Epidermal melanocyte (primary cell): ENCODE measurements around the gene FANCD2.
"Not testable (repeated sequence)": the region's sequence is repeated elsewhere in the genome, so short reads cannot be mapped to it uniquely, and the experiment has no call there.

Experiments
- DNase-seq: peaks from one replicate; pipeline ENCODE4 v3.0.0; 2011; ENCODE audit warnings: low spot score; ENCODE audit not compliant: insufficient read length

Gene FANCD2

DNA sequence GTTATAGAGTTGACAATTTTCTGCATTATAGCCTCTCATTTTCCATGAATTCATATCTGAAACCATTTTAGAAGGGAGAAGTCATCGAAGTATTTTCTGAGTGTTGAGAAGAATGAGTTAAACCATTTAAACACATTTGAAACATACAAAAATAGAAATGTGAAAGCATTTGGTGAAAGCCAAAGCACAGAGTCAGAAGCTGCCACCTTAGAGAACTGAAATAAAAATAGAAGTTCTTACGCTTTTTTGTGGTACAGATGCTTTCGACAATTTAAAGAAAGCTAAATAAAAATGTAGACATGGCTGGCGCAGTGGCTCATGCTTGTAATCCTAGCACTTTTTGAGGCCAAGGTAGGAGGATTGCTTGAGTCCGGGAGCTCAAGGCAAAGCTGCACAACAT, 72.8 kb downstream of the FANCD2 start:
- DNase-seq, result no peak

DNA sequence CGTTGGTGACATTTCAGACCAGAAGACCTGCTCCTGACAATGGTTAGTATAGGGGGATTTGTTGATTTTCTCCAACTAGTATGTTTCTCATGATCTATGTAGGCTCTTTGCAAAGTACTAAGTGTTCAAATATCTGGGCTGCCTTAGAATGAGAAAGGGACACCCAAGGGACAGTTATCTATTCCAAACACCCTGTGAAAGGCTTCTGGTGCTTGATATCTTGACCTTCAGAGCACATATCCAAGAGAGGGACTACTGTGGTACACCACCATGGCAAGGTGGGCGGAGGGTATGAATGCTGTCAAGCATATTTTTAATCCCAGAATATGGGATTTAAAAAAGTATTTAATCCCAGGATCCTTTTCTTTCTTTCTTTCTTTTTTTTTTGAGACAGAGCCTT, 80.7 kb downstream of the FANCD2 start:
- DNase-seq, result no peak

DNA sequence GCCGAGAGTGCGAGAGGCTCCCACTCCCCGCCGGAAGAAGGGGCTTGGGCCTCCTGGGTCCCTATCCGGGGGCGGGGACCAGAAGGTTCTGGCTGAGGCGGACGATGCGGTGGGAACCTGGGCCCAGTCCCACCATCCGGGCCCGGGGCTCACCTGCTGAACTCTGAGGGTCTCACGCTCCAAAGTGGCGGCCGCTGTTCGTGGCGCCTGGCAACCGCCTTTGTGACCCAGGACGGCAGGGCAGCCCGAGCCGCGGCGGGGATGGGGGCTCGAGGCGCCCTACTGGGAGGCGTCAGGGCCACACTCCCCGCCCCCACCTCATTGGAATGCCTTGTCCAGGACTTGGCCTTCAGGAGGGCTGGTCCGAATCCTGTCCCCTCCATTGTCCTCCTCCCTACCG, 81.9 kb downstream of the FANCD2 start, which contains the start of gene FANCD2OS:
Gene FANCD2OS, minus strand, starts transcription at position 165 of the 400 bp plus-strand sequence. CDS start 3,481 bp downstream, outside the sequence.
- DNase-seq, result no peak

DNA sequence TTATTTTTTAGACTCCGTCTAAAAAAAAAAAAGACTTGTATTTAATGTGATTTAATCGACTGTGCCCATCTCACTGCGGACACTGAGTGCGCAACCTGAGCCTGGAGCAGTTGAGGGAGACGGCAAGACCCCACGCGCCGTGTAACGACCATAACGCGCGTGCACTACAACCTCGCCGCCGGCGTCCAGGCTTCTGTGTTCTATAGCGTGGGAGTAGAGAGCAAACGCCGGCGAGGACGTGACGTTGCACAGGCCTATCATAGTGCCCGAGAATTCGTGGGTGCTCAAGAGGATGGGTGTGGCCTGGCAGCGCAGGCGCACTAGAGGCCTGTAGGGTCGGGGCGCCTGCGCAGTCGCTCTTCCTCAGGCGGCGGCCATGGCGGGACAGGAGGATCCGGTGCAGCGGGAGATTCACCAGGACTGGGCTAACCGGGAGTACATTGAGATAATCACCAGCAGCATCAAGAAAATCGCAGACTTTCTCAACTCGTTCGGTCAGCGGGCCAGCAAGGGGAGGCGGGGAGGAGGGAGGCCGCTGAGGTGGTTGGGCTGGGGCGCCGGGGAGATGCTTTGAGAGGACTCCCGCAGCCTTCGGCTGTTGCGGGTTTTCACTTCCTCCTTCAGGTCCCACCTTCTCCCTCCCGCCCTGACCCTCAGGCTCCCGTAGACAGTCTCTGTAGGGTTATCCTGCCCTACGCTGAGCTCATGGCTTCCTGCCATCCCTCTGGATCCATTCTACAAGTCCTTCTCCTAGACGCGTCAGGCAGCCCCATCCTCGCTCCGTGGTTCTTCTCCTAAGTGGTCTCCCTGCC, 89.3 kb downstream of the FANCD2 start, which contains the start of gene BRK1:
Gene BRK1, plus strand, starts transcription at position 350 of the 812 bp plus-strand sequence. Its CDS starts 27 bp downstream, at position 377.
- DNase-seq, result peak; percentile 98

DNA sequence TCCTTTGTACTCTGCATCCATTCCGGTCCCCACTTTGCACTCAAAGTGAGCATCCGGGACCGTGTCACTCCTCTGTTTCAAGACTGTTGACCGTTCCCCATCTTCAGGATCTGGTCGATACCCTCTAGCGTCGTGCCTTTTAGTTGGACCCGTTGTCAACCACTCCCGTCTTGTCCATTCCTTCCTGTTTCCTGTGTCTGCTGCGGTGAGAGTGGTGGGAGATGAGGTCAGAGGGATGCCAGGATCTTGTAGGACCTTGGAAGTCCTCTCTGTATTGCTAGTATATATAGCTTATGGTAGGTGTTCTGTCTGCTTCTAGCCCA, 89.9 kb downstream of the FANCD2 start:
- no peak for DNase-seq

DNA sequence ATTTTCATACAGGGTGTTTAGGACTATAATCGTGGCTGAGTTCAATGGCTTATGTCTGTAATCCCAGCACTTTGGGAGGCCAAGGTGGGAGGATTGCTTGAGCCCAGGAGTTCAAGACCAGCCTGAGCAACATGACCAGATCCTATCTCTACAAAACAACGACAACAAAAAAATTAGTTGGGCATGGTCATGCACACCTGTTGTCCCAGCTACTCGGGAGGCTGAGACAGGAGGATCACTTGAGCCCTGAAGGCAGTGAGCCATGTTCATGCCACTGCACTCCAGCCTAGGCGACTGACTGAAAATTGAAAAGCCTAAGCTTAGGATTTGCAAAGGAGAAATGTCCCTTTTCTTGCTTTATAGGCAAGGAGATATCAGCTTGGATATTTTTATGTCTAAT, 90.7 kb downstream of the FANCD2 start:
- DNase-seq, result no peak

DNA sequence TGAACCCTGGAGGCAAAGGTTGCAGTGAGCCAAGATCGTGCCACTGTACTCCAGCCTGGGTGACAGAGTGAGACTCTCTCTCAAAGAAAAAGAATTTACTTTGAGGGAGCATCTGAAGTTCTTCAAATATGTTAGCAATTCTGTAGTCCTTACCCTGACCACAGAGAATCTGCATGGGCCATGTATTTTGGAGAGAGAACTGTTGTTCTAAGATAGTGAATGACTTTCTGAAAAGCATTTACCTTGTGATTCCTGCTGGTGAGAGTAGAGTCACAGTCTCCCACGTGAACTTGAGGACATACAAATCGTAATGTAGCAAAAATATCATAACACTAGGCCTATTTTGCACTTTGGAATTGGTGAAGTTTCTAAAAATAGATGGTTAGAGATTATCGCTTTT, 93.1 kb downstream of the FANCD2 start:
- DNase-seq, result no peak

DNA sequence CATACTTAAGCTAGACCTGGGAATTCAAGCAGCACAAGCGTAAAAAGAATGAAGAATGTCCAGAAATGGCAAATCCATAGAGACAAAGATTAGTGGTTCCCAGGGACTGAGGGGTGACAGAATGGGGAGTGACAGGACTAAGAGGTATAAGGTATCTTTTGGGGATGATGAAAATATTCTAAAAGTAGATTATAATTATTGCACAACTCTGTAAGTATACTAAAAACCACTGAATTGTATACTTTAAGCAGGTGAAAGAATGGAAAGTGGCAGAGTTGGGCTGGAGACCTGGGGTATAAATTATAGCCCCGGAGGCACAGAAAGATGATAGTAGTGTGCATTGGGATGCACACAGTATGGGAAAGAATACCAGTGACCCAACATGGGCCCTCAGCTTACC, 94.8 kb downstream of the FANCD2 start:
- no peak for DNase-seq

DNA sequence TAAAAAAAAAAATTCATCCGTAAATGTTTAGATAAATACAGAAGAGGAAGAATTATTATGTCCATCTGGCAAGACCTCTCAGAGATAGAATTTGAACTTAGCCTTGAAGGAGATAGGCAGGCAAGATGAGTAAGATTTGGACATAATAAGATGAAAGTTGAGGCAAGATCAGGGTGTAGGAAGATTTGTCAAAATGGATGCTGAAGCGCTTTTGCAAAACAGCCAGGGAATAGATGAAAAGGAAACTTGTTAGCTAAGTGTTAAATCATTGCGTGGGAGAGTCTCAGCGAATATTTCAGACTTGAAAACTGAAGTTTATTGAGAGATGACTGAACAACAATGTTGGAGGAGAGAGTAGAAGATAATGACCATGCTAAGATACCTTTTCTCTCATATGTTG, 96.5 kb downstream of the FANCD2 start:
- DNase-seq, result no peak

DNA sequence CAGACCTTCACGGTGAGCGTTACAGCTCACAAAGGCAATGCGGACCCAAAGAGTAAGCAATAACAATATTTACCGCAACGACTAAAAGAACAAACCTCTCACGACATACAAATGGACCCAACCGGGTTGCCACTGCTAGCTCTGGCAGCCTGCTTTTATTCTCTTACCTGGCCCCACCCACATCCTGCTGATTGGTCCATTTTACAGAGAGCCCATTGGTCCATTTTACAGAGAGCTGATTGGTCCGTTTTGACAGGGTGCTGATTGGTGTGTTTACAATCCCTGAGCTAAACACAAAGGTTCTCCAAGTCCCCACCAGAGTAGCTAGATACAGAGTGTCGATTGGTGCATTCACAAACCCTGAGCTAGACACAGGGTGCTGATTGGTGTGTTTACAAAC, 109.6 kb downstream of the FANCD2 start:
- not testable (repeated sequence) for DNase-seq

DNA sequence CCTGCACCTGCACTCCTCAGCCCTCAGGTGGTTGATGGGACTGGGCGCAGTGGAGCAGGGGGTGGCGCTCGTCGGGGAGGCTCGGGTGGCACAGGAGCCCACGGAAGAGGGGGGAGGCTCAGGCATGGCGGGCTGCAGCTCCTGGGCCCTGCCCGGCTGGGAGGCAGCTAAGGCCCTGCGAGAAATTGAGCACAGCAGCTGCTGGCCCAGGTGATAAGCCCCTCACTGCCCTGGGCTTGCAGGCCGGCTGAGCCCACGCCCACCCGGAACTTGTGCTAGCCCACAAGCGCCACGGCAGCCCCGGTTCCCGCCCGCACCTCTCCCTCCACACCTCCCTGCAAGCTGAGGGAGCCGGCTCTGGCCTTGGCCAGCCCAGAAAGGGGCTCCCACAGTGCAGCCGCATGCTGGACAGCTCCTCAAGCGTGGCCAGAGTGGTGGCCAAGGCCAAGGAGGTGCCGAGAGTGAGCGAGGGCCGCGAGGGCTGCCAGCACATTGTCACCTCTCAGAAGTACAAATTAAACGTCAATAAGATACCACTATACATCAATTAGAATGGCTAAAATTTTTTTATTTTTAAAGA, 110.3 kb downstream of the FANCD2 start:
- DNase-seq, result no peak

DNA sequence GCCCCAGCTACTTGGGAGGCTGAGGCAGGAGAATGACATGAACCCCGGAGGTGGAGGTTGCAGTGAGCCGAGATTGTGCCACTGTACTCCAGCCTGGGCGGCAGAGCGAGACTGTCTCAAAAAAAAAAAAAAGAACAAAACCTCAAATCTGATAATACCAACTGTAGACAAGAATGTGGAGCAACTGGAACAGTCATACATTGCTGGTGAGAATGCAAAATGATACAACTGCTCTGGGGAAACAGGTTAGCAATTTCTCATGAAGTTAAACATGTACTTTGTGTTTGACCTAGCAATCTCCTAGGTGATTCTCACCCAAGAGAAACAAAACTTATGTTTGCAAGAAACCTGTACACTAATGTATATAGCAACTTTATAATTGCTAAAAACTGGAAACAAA, 110.9 kb downstream of the FANCD2 start:
- no peak for DNase-seq

DNA sequence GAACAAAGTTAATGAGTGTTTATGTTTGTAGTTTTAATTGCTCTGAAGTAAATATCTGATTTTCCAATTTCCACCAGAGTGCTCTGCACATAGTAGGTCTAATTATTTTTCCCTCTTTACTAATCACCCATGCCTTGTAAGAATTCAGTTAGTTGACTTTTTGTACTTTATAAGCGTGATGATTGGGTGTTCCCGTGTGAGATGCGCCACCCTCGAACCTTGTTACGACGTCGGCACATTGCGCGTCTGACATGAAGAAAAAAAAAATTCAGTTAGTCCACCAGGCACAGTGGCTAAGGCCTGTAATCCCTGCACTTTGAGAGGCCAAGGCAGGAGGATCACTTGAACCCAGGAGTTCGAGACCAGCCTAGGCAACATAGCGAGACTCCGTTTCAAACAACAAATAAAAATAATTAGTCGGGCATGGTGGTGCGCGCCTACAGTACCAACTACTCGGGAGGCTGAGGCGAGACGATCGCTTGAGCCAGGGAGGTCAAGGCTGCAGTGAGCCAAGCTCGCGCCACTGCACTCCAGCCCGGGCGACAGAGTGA, 114.8 kb downstream of the FANCD2 start:
- DNase-seq, result no peak

DNA sequence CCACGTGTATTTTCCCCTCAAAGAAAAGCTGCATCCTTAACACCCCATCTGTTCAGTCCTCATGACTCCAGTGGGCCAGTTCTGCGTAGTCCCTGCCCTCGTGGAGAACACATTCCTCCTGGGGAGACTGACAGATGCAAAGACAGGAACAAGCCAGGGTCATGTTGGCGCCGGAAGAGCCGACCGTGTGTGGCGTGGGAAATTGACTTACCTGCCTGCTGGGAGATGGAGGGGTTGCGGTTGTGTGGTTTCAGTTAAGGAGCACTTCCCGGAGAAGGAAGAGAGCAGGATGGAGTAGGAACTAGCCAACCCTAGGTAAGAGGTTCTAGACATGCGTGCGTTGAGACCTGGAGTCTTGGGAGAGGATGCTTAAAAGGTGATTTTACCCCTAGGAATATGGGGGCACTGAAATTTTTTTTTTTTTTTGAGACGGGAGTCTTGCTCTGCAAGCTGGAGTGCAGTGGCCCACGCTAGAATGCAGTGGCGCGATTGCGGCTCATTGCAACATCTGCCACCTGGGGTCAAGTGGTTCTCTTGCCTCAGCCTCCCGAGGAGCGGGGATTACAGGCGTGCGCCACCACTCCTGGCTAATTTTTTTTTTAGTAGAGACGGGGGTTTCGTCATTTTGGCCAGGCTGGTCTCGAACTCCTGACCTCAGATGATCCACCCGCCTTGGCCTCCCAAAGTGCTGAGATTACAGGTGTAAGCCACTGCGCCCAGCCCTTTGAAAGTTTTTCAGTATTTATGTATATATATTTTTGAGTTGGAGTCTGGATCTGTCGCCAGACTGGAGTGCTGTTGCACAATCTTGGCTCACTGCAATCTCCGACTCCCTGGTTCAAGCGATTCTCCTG, 116.7 kb downstream of the FANCD2 start:
- no peak for DNase-seq

DNA sequence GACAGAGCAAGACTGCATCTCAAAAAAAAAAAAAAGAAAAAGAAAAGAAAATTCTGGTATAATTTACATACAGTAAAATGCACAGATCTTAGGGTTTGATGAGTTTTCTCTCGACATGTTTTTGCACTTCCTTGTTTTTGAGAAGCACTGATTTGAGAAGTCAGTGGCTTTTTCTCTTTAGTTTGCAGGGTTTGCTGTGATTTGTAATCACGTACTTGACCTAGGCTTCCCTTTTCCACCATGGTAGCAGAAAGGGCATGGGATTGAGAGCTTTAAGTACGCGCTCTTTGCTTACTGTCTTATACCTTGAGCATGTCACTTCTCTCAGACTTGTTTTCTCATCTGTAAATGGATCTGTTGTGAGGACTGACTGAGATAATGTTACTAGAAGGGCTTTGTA, 119.4 kb downstream of the FANCD2 start:
- no peak for DNase-seq

DNA sequence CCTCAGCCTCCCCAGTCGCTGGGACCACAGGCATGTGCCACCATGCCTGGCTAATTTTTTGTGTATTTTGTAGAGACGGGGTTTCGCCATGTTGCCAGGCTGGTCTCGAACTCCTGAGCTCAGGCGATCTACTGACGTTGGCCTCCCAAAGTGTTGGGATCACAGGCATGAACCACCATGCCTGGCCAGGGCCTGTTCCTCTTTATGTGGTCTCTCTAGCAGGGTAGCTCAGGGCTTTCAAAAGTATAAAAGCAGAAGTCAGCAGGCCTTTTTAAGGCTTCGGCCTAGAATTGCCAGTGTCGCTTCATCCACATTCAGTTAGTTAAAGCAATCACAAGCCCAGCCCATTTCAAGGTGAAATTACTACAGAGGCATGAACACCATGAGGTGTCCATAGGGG, 123.0 kb downstream of the FANCD2 start:
- DNase-seq, result no peak

DNA sequence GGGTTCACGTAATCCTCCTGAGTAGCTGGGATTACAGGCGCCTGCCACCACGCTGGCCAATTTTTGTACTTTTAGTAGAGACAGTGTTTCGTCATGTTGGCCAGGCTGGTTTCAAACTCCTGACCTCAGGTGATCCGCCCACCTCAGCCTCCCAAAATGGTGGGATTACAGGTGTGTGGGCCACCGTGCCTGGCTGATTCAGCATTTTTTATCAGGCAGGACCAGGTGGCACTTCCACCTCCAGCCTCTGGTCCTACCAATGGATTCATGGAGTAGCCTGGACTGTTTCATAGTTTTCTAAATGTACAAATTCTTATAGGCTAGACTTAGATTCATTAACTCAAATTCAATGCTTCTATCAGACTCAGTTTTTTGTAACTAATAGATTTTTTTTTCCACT, 124.8 kb downstream of the FANCD2 start:
- no peak for DNase-seq
